Measurements from ENCODE around the gene DPF1. TPM values are rescaled to one million over a fixed set of nuclear protein-coding genes. Genes with fewer than 3 reads are reported as not detected.

The DPF1 gene
- total and polyA plus RNA-seq, 5 experiments from 2014 or later: not detected

DNA sequence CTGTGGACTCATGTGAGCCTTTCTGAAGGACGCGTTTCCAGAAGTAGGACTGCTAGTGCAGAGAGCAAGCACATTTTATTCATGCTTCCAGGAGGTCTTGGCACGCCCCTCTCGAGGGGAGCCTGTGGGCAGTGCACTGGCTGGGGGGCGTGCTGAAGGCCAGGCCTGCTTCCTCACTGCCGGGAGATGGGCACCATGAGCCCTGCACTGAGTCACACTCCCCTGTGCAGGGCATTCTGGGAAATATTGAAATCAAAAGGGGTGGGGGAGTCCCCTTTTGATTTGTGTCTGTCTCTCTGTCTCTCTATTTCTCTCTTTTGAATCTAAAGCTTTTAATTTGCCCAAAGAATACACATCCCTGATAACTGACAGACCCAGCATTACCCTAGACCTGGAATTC is 34.0 kb downstream of the DPF1 start:
- ATAC-seq (no peak), DNase-seq (no peak)
- Mint-ChIP-seq H3K27ac (no peak overlapping the region), H3K4me3 (no peak overlapping the region), H3K27me3 (no peaks in the 10 kb centered on the region), H3K9me3 (no peaks in the 10 kb centered on the region), H3K4me1 (peaks cover 1 to 6% (median 4%) of the 10 kb centered on the region in 4 donors), H3K36me3 (peaks cover under 1 to 25% (median 22%) of the 10 kb centered on the region in 3 donors)
- POLR2A ChIA-PET: no interaction called here

DNA sequence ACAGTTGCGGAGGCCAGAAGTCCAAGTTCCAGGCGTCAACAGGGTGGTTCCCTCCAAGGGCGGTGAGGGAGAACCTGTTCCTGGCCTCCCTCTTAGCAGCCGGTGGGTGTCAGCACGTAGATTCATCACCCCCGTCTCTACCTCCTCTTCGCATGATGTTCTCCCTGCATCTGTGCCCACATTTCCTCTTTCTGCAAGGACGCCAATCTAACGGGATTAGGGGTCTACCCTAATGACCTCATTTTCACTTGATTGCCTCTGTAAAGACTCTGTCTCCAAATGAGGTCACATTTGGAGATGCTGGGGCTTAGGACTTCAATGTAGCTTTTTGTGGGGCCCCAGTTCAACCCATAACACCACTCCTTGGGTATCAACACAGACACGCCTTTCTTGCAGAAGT is 38.5 kb downstream of the DPF1 start:
- H3K36me3 Mint-ChIP-seq: peaks cover 10 to 35% (median 33%) of the 10 kb centered on the region in 3 donors
- H3K9me3 Mint-ChIP-seq: peaks cover 0 to 8% (median 4%) of the 10 kb centered on the region in 9 donors
- peaks cover 4 to 7% (median 6%) of the 10 kb centered on the region in 4 donors for H3K4me1 Mint-ChIP-seq
- DNase-seq (no peak), ATAC-seq (no peak)
- no peak overlapping the region for H3K27ac Mint-ChIP-seq
- H3K27me3 Mint-ChIP-seq: no peaks in the 10 kb centered on the region
- POLR2A ChIA-PET: no interaction called here
- no peak overlapping the region for H3K4me3 Mint-ChIP-seq

DNA sequence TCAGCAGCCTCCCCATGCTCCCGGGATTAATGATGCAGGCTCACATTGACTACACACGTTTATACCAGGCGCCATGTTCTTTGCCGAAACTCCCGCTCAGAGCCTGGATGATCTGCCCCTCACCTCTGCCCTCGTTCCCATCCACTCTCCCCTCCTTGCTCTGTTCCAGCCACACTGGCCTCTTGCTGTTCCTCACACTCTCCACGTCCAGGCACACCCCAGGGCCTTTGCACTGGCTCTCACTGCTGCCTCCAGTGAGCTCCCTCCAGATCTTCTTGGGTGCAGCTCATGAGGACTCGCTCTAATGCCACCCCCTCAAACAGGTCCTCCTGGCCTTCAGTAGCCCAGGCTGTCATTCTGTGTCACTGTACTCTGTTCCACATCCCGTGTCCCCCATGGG is 39.2 kb downstream of the DPF1 start:
- DNase-seq (no peak), ATAC-seq (no peak)
- Mint-ChIP-seq H3K27ac (peak overlapping the region in 1 of 10 donors; percentile 81), H3K4me1 (peaks cover 3 to 7% (median 5%) of the 10 kb centered on the region in 4 donors), H3K36me3 (peaks cover 10 to 39% (median 37%) of the 10 kb centered on the region in 3 donors), H3K4me3 (no peak overlapping the region), H3K9me3 (peaks cover 0 to 15% (median 5%) of the 10 kb centered on the region in 9 donors), H3K27me3 (no peaks in the 10 kb centered on the region)
- POLR2A ChIA-PET: no interaction called here

DNA sequence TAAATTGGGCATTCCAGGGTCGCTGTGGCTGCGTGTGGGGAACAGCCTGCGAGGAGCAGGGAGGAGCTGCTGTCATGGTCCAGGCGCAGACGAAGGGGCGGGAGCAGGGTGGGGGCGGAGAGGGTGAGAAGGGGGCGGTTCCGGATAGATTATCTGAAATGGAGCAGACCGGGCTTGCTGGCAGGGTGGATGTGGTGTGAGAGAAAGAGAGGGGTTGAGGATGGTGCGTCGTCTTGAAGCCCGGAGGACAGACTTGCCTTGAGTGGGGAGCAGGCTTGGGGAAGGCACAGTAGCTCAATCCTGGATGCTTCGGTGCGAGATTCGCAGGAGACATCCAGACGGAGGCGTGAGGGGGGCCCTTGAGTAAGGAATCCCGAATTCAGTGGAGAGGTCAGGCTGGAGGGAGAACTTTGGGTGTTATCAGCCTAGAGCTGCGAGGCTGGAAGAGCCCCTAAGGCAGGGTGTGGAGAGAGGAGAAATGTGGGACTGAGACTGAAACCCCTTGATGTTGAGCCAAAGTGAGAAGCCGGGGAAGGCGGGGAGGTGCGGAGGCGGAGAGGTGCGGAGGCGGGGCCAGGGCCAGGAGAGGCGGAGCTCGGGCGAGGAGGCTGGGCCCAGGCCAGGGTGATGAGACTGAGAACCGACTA is 40.6 kb downstream of the DPF1 start:
- peaks cover 20 to 48% (median 44%) of the 10 kb centered on the region in 3 donors for H3K36me3 Mint-ChIP-seq
- peaks cover 0 to 7% (median 0%) of the 10 kb centered on the region in 4 donors for H3K4me1 Mint-ChIP-seq
- POLR2A ChIA-PET: no interaction called here
- no peak for DNase-seq
- peaks cover 0 to 28% (median 13%) of the 10 kb centered on the region in 9 donors for H3K9me3 Mint-ChIP-seq
- H3K4me3 Mint-ChIP-seq: no peak overlapping the region
- no peak for ATAC-seq
- no peaks in the 10 kb centered on the region for H3K27me3 Mint-ChIP-seq
- H3K27ac Mint-ChIP-seq: peak overlapping the region in 1 of 10 donors; percentile 13

DNA sequence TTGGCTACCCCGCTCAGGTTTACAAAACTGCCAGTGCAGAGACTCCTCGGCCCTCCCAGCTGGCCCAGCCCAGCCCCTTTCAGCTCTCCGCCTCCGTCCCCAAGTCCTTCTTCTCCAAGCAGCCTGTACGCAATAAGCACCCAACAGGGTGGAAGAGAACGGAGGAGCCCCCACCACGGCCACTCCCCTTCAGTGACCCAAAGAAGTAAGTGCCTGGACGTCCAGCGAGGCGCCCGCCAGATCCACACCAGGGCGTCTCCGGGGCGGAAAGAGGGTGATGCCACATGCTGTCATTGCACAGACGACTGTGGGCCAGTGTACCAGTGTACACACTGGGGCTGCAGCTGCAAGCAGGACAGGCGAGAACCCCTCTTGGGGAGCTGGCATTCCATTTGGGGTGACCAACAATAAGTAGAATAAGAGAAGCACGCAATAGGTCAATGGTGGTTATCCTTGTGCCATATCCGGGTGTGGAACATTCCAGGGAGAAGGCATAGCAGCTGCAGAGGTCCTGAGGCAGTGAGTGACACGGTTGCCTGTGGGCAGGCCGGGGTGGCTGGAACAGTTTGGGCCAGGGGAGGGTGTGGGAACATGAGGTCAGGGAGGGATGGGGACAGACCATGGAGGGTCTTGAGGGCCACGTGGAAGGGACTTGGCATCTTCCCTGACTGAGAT is 41.3 kb downstream of the DPF1 start:
- no peak for DNase-seq
- H3K4me3 Mint-ChIP-seq: no peak overlapping the region
- peaks cover 0 to 33% (median 13%) of the 10 kb centered on the region in 9 donors for H3K9me3 Mint-ChIP-seq
- H3K27me3 Mint-ChIP-seq: no peaks in the 10 kb centered on the region
- H3K36me3 Mint-ChIP-seq: peaks cover 20 to 49% (median 45%) of the 10 kb centered on the region in 3 donors
- POLR2A ChIA-PET: no interaction called here
- ATAC-seq: no peak
- H3K27ac Mint-ChIP-seq: no peak overlapping the region
- H3K4me1 Mint-ChIP-seq: peaks cover 0 to 7% (median 0%) of the 10 kb centered on the region in 4 donors

DNA sequence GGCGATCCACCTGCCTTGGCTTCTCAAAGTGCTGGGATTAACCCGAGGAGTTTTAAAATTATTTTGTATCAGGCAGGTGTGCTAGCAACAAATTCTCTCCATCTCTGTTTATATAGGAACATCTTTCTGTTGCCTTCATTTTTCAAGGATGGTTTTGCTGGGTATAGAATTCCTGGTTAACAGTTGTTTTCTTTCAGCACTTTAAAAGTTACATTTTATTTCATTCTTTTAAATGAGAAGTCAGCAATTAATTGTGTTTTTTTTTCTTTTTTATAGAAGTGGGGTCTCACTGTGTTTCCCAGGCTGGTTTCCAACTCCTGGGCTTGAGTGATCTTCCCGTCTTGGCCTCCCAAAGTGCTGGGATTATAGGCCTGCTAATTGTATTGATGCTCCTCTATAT is 44.0 kb downstream of the DPF1 start:
- H3K36me3 Mint-ChIP-seq: peaks cover 19 to 46% (median 44%) of the 10 kb centered on the region in 3 donors
- ATAC-seq (no peak), DNase-seq (no peak)
- H3K27me3 Mint-ChIP-seq: no peaks in the 10 kb centered on the region
- peaks cover 0 to 7% (median 0%) of the 10 kb centered on the region in 4 donors for H3K4me1 Mint-ChIP-seq
- peaks cover 0 to 35% (median 13%) of the 10 kb centered on the region in 9 donors for H3K9me3 Mint-ChIP-seq
- H3K27ac Mint-ChIP-seq: no peak overlapping the region
- POLR2A ChIA-PET: no interaction called here
- H3K4me3 Mint-ChIP-seq: no peak overlapping the region

DNA sequence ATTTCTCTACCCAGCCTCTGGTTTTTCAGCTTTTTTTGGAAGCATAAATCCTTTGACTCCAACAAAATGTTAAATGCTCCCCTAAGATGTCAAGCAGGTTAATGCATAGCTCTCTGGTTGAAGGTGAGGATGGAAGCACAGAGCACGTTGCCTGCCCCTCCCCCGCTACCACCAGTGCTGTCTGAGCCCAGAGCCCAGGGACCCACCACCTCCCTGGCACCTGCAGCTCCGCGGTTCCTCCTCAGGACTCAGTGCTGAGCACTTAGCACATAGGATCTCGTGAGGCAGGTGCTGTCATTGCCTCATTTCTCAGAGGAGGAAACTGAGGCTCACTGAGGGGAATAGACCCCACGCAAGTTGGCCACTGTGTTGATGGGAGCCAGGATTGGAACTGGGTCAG is 48.6 kb downstream of the DPF1 start:
- peaks cover 9 to 27% (median 18%) of the 10 kb centered on the region in 3 donors for H3K36me3 Mint-ChIP-seq
- H3K27ac Mint-ChIP-seq: no peak overlapping the region

DNA sequence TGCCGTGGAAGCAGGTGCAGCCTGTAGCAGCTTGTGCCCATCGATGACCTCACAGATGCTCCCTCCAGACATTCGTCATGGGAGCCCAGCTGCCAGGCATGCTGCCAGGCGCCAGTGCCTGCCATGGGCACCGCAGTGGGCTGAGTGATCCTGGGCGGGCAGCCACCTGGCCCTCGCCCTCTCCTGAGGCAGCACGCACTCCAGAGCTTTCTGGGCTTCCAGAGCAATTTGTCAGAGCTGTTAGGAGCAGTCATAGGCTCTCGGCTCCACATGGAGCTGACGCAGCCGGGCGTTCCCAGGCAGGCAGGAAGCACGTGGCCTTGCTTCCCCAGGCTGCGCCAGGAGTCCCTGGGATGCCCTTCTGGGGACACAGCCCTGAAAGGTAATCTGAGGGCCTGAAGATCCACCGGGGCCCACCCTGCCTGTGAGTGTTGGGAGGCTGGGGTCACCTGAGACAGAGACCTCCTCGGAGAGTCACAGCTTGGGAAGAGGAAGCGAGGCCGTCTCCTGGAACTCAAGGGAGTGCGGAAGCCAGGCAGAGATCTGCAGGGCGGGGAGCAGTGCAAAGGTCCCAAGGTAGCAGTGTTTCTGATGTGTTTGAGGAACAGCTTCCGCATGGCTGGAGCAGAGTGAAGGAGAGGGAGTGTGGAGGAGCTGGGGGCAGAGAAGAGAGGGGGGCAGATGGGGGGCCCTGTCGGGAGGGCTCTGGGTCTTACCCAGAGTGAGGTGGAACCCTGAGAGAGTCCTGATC is 50.6 kb downstream of the DPF1 start:
- H3K4me3 Mint-ChIP-seq: no peak overlapping the region
- H3K36me3 Mint-ChIP-seq: peaks cover 0 to 16% (median 12%) of the 10 kb centered on the region in 3 donors
- ATAC-seq (no peak), DNase-seq (no peak)
- H3K27ac Mint-ChIP-seq: peak overlapping the region in 1 of 10 donors; percentile 63
- no peaks in the 10 kb centered on the region for H3K27me3 Mint-ChIP-seq
- no peaks in the 10 kb centered on the region for H3K4me1 Mint-ChIP-seq
- H3K9me3 Mint-ChIP-seq: peaks cover 0 to 8% (median 0%) of the 10 kb centered on the region in 9 donors
- POLR2A ChIA-PET: interaction anchor here (0.6 kb wide), 1 partner anchor 8 kb away, joined by 4 read pairs; no protein-coding TSS in a partner anchor

More for the DNA sequence above, 48.6 kb downstream of the DPF1 start:
- POLR2A ChIA-PET: no interaction called here
- H3K4me3 Mint-ChIP-seq: no peak overlapping the region
- no peaks in the 10 kb centered on the region for H3K27me3 Mint-ChIP-seq
- H3K4me1 Mint-ChIP-seq: no peaks in the 10 kb centered on the region
- ATAC-seq: no peak
- DNase-seq: no peak
- peaks cover 0 to 27% (median 8%) of the 10 kb centered on the region in 9 donors for H3K9me3 Mint-ChIP-seq

DNA sequence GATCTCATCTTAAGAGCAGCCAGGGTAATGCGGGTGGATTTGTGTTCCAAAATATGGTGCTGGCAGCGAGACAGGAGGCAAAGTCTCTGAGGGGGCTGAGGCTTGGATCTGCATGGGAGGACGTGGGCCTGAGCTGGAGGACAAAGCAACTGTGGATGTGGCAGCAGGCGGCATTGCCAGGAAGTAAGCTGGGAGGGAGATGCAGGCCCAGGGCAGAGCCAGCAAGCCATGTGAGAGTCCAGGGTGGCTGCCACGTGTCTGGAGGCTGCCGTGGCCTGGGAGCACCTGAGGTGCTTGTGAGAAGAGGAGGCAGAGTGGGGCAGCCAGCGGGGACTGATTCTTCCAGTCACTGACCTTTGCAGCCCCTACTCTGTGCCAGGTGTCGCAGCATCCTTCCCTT is 52.0 kb downstream of the DPF1 start:
- no peaks in the 10 kb centered on the region for H3K9me3 Mint-ChIP-seq
- H3K27me3 Mint-ChIP-seq: no peaks in the 10 kb centered on the region
- DNase-seq (no peak), ATAC-seq (no peak)
- H3K27ac Mint-ChIP-seq: peak overlapping the region in 2 of 10 donors; percentile 41 to 45
- H3K4me1 Mint-ChIP-seq: no peaks in the 10 kb centered on the region
- no peak overlapping the region for H3K4me3 Mint-ChIP-seq
- H3K36me3 Mint-ChIP-seq: peaks cover 0 to 22% (median 15%) of the 10 kb centered on the region in 3 donors
- POLR2A ChIA-PET: no interaction called here

DNA sequence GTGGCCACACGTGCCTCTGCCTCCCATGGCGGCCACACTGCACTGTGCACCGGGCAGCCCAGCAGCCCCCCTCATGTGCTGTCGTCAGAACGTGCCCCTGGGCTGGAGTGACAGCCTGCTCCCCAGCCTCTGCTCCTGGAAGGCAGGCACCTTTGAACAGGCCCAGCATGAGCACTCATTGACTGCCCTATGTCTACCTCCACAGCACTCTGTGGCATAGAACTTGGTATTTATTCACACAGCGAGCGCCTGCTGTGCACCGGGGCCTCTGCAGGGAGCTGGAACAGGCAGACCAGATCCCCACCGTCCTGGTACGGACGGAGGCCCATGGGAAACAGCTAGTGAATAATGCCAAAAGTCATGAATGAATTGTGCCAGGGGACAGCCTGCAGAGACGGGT is 53.7 kb downstream of the DPF1 start:
- H3K4me3 Mint-ChIP-seq: no peak overlapping the region
- H3K27ac Mint-ChIP-seq: no peak overlapping the region
- no peak for DNase-seq
- POLR2A ChIA-PET: no interaction called here
- H3K9me3 Mint-ChIP-seq: no peaks in the 10 kb centered on the region
- H3K27me3 Mint-ChIP-seq: no peaks in the 10 kb centered on the region
- ATAC-seq: no peak
- H3K36me3 Mint-ChIP-seq: peaks cover 1 to 37% (median 23%) of the 10 kb centered on the region in 3 donors
- no peaks in the 10 kb centered on the region for H3K4me1 Mint-ChIP-seq

DNA sequence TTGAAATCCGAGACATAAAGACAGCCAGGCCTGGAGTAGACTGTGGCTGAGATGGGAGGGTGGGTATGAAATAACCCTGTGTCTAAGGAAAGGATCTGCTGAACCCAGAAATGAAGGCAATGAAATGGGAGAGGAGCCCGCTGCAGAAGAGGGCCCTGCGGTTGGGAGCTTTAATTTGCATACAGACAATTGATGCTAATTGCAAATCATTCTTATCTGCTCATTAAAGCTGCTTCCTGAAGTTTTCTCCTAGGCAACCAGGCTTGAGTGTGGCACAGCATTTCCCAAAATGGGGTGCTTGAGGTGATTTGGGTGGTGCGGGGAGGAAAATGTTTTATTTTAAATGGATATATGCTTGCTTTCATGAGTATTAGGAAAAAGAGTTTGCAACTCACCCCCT is 55.4 kb downstream of the DPF1 start:
- H3K27me3 Mint-ChIP-seq: no peaks in the 10 kb centered on the region
- H3K9me3 Mint-ChIP-seq: no peaks in the 10 kb centered on the region
- no peaks in the 10 kb centered on the region for H3K4me1 Mint-ChIP-seq
- H3K4me3 Mint-ChIP-seq: no peak overlapping the region
- no peak overlapping the region for H3K27ac Mint-ChIP-seq
- ATAC-seq (no peak), DNase-seq (no peak)
- POLR2A ChIA-PET: no interaction called here
- peaks cover 6 to 51% (median 36%) of the 10 kb centered on the region in 3 donors for H3K36me3 Mint-ChIP-seq

DNA sequence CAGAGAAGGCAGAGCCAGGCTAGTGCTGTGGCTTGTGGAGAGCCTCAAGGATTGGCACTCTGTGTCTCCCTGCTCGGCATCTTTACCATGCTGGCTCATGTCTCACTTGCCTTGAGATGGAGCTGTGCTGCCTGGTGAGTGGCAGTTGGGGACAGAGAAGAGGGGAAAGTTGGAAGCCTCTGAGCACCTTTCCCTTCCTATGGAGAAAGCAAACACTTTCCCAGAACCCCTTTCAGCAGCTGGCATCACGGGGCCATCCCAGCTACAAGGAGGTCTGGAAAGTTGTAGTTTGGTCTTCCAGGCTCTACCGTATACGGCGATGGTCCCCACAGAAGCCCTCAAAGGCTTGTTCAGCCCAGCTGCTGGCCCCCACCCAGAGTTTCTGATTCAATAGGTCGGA is 58.7 kb downstream of the DPF1 start:
- H3K9me3 Mint-ChIP-seq: peaks cover 0 to 20% (median 6%) of the 10 kb centered on the region in 9 donors
- DNase-seq (no peak), ATAC-seq (no peak)
- H3K36me3 Mint-ChIP-seq: peaks cover 14 to 79% (median 59%) of the 10 kb centered on the region in 3 donors
- no peak overlapping the region for H3K4me3 Mint-ChIP-seq
- H3K4me1 Mint-ChIP-seq: no peaks in the 10 kb centered on the region
- peak overlapping the region in 1 of 10 donors; percentile 42 for H3K27ac Mint-ChIP-seq
- no peaks in the 10 kb centered on the region for H3K27me3 Mint-ChIP-seq
- POLR2A ChIA-PET: no interaction called here

DNA sequence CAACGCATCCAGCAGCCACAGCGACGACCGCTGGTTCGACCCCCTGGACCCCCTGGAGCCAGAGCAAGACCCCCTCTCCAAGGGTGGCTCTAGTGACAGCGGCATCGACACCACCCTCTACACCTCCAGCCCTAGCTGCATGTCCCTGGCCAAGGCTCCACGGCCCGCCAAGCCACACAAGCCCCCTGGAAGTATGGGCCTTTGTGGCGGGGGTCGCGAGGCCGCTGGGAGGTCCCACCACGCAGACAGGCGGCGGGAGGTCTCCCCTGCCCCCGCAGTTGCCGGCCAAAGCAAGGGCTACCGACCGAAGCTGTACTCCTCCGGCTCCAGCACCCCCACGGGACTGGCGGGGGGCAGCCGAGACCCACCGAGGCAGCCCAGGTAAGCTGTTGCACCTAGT is 59.5 kb downstream of the DPF1 start:
- no peak overlapping the region for H3K27ac Mint-ChIP-seq
- no peak for DNase-seq
- H3K36me3 Mint-ChIP-seq: peaks cover 14 to 78% (median 60%) of the 10 kb centered on the region in 3 donors

More for the DNA sequence above, 59.5 kb downstream of the DPF1 start:
- H3K27me3 Mint-ChIP-seq: no peaks in the 10 kb centered on the region
- no peak overlapping the region for H3K4me3 Mint-ChIP-seq
- POLR2A ChIA-PET: no interaction called here
- H3K9me3 Mint-ChIP-seq: peaks cover 0 to 20% (median 6%) of the 10 kb centered on the region in 9 donors
- no peak for ATAC-seq
- no peaks in the 10 kb centered on the region for H3K4me1 Mint-ChIP-seq

All from naive thymus-derived CD8-positive, alpha-beta T cell (primary cell).